T-helper 9 cell (primary cell): Measurements from ENCODE around the gene MRTO4.
A peak's percentile ranks its signal among the peaks of the same experiment; 100 is the strongest.
"Not testable (repeated sequence)": the region's sequence is repeated elsewhere in the genome, so short reads cannot be mapped to it uniquely, and the experiment has no call there.

Experiments used
- DNase-seq: peaks from one replicate; pipeline ENCODE4 v3.0.0-alpha.2; 2020
- total RNA-seq, 2 donors: gene quantifications; one replicate each; lab custom pipeline; 2026; lab: John Stamatoyannopoulos, UW

Gene MRTO4
- 13.5 to 61.8 reads per million in 2 donors for total RNA-seq

DNA sequence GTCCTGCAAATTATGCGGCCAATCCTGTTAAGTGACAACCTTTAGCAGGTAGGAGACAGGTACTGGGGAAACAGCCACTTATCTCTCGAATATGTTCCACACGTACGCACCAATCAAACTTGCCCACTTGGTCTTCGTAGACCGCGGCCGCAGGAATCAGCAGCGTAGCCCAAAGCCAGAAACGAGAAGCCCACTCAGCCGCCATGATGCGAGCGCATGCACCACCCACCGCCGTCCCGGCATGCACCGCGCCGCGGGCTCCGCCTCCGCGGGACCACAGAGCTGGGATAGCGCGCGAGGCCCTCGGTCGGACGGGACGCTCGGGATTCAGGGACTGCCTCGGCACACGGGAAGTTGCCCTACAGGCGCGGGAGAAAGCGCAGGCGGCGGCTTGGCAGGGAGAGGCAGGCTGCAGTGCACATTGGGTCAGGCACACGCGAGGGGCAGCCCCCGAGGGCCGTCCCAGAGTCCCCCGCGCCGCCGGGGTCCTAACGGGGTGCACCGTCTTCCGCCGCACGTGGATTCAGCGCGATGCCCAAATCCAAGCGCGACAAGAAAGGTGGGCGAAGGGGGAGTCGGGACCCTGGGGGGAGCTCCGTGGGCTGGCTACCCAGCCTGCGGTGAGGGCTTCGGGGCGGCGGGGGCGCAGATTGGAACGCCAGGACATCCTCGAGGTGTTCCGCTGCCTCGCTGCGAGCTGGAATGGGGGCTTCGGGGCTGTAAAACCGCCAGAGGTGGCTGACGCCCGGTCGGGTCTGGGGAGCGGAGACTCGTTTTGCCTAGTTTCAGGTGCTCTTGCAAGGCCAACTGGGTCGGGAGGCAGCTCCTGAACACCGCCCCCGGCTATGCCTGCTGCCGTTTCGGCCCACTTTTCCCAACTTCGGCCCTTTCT, at the start of gene MRTO4, which contains the start of gene EMC1:
MRTO4 (plus strand) TSS at position 501 of the 892 bp plus-strand sequence; CDS start at position 532, 31 bp downstream.
EMC1 (minus strand) TSS at position 220 of the 892 bp plus-strand sequence; CDS start at position 205, 15 bp downstream.
- peak; percentile 88 for DNase-seq

DNA sequence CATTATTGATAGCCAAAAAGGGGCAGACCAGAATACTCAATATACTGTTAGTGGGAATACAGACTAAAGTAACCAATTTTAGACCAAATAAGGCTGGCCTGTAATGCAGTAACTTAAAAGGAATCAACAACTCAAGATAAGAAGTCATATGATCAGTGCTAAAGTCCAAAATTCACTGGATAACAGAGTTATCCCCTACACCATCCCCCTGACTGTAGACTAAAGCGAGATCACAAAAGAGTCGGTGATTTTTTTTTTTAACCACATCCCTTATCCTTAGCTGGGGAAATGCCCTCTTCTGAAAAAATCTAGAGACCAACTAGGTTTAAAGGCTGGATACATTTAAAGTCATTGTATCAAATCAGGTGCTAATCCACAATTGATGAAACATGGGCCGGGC, 49.2 kb upstream of the MRTO4 start:
- DNase-seq: no peak

DNA sequence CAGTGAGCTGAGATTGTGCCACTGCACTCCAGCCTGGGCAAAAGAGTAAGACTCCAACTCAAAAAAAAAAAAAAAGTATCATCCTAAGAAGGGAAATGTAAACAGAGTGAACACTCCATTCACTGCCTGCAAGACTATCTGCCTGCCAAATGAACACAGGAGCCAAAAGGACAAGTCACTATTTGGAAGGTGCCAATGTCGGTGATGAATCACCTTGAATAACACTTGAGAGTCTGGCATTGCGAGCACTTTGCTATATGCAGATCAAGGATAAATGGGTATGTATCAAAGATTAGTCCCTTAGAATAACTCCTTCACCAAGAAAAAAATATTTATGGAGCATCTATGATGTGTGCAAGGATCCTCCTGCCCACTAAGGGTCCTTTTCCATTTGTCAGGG, 48.2 kb upstream of the MRTO4 start:
- DNase-seq: no peak

- no peak for DNase-seq
These were observed 46.9 kb upstream of the MRTO4 start for GRCh38 chr1:19204446-19205266.

- DNase-seq: no peak
These were observed 46.2 kb upstream of the MRTO4 start for GRCh38 chr1:19205403-19205802.

DNA sequence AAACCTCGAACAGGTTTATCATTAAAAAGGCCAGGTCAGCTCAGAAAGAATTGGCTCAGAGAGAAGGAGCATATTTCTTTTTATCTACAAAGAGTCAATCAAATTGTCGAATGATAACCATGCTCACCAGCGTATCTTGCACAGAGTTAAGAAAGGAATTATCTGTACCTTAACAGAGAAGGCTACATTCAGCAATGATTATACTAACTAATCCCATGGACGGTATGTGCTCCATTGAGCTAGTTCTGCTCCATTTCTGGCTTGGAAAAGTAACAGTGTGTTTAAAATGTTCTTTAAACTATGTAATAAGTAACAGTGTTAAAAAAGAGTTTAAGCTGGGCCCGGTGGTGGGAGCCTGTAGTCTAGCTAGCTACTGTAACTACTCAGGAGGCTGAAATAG, 45.8 kb upstream of the MRTO4 start:
- no peak for DNase-seq

GRCh38 chr1:19206947-19207346, 44.7 kb upstream of the MRTO4 start:
- no peak for DNase-seq

DNA sequence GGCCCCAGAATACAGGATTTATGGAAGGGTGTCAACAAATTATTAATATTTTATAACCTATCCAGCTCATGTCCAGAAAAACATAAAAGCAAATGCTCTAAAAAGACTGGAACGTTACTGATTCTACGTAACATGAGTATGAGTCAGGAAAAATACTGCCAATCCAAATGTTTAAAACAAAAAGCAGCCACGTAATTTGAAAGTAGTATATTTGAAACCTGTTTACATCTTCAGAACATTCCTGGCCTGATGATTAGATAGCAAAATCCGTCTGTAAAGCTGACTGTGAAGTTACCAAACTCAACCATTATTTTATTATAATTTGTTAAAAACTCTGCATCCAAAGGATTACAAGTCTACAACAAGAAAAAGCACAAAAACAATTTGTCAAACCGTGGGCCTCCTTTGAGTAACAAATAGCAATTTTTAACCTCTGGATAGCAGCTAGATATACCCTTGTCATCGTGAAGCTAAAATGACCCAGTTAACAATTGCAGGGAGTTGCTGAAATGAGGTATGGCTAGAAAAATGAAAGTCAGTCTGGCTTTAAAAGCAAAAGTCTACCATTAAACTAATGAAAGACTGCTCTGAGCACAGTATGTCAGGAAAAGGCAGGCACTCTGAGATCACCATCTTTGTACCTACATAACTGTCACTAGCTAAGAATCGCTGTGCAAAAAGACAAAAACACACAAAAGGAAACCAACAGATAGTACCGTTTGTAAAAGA, 42.7 kb upstream of the MRTO4 start:
- DNase-seq: no peak

DNA sequence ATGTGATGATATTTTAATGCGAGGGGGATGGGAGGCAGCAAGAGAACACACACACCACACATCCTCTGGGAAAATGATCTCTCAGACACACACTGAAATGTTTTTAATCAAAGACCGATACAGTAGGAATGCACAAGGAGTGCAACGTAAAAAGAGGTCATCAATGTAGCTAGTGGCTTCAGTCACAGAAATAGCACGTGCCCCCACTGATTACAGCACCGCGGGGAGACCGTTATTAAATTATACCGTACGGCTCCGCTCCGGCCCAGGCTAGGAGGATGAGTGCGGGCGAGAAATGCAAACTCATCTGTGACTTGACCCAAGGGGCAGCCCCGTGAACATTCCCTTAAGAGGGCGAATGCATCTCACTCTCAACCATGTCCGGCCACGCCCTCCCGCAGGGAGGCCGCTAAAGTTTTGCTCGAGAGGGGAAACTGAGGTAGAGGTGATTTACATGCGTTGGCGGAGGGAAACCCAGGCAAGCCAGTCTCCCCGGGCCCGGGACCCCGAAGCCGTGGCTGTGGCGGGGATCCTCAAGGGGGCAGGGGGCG, 42.1 kb upstream of the MRTO4 start:
- peak; percentile 20 for DNase-seq

- DNase-seq: peak; percentile 97
These were observed 41.4 kb upstream of the MRTO4 start, which contains the start of gene UBR4 for GRCh38 chr1:19209990-19210771. UBR4 (minus strand) TSS chr1:19210266; CDS start chr1:19210248, 18 bp downstream.

GRCh38 chr1:19210772-19211549, 40.6 kb upstream of the MRTO4 start:
- DNase-seq: no peak

GRCh38 chr1:19212167-19212566, 39.4 kb upstream of the MRTO4 start:
- DNase-seq: no peak

- no peak for DNase-seq
These were observed 38.0 kb upstream of the MRTO4 start for GRCh38 chr1:19213580-19213979.

DNA sequence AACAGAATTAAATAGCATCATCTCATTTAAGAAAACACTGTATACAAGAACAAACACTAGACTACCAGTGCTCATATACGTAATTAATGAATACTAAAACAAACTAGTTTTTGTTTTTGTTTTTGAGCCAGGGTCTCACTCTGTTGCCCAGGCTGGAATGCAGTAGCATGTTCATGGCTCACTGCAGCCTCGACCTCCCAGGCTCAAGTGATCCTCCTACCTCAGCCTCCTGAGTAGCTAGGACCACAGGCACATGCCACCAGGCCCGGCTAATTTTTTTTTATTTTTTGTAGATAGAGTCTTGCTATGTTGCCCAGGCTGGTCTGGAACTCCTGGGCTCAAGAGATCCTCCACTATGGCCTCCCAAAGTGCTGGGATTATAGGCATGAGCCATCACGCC, 35.0 kb upstream of the MRTO4 start:
- DNase-seq: not testable (repeated sequence)

DNA sequence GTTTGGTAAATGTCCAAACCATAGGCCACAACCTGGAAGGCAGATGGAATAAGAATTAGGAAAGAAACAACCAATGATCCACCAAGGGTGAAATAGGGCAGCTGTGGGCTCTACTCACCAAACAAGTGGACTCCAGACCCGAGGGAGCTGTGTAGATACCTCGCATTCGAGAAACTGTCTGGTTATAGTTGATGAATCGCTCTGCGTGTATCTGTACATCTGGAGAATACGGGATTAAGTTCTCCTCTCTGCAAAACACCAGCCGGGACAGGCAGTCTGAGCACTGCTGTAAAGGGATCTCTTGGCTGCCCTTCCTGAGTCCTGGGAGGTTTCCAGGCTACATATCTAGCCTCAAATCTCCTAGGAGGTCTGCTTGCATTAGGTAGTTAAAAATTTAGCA, 32.2 kb upstream of the MRTO4 start:
- no peak for DNase-seq

DNA sequence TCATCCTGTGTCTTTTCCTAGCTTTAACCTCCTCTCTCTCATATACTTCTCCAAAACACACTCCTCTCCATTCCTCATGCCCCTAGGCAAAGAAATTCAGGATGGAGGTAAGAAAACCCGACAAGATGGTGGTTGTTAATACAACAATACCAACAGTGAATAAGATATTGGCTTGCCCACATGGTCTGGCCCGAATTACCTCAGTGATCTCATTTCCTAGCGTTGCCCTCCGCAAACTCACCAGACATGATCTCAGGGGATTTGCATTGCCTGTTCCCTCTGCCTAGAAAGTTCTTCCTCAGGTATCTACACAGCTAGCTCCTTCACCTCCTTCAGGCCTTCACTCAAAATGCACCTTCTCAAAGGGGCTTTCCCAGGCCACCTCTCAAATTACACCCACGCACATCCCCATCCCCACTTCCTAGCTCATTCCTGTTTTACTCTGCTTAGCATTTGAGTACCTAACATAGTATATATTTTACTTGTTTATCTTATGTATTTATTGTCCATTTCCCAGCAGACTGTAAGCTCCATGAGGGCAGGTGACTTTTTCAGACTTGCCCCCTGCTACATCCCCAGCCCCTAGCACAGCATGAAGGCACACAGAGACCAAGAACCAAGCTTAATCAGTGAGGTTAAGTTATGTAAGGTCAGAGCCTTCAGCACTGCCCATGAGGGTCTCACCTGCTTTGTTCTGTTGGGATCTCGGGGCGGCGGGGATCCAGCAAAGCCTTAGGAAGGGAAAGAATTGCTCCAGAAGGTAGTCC, 31.3 kb upstream of the MRTO4 start:
- no peak for DNase-seq

GRCh38 chr1:19220991-19221390, 30.6 kb upstream of the MRTO4 start:
- no peak for DNase-seq

- DNase-seq: no peak
These were observed 29.0 kb upstream of the MRTO4 start for GRCh38 chr1:19222573-19222972.

DNA sequence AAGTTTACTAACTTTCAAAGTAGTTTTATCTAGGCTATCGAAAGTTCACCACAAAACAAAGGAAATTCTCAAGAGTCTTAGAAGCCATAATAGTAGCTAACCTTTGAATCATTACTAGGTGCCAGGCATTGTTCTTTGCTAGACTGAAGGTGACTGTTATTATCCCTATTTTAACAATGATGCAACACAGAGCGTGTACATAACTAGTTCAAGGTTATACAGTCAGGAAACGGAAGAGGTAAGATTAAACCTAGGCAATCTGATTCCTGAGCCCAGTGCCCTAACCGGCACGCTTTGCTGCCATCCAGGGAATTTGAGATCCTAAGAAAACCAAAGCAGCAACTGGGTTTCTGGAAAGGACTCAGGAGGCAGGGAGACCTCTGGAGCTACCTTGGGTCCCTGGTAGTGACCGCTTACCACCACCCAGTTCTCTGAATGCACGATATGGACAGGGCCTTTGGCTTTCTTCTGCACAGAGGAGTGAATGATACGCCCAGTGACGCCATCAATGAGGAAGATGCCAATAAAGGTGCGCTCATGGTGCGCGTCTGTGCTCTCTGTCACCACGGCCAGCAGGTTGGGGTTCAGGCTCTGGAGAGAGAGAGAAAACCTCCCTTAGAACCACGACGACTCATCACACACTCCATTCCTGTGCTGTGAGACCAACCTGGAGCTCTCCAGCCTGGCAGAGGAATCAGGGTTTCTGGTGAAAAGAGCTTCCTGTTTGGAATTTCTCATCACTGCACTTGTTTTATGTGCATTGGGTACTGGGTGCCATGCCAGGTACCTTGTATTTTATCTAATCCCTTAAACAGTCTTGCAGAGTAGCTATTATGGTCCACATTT, 28.4 kb upstream of the MRTO4 start:
- no peak for DNase-seq
